ENCODE results near the gene RAB3A.
"Not testable (repeated sequence)": the region's sequence is repeated elsewhere in the genome, so short reads cannot be mapped to it uniquely, and the experiment has no call there.

Gene RAB3A

GRCh38 chr19:18223860-18224524 is 20.1 kb upstream of the RAB3A start:
- peak in 1 of 2 donors; percentile 51 for DNase-seq (ENCODE audit: low read depth in 2 of 2)

GRCh38 chr19:18221815-18222725 is 18.2 kb upstream of the RAB3A start:
- DNase-seq (ENCODE audit: low read depth in 2 of 2) = no peak

GRCh38 chr19:18220632-18221275 is 16.9 kb upstream of the RAB3A start:
- no peak for DNase-seq (ENCODE audit: low read depth in 2 of 2)

GRCh38 chr19:18219911-18220631 is 16.2 kb upstream of the RAB3A start:
- DNase-seq (ENCODE audit: low read depth in 2 of 2) = no peak

- no peak for DNase-seq (ENCODE audit: low read depth in 2 of 2)
Observed at GRCh38 chr19:18218600-18218999, 14.8 kb upstream of the RAB3A start.

GRCh38 chr19:18218159-18218558 is 14.3 kb upstream of the RAB3A start:
- no peak for DNase-seq (ENCODE audit: low read depth in 2 of 2)

GRCh38 chr19:18216789-18217188 is 12.9 kb upstream of the RAB3A start:
- DNase-seq (ENCODE audit: low read depth in 2 of 2) = no peak

GRCh38 chr19:18214779-18215433 is 11.1 kb upstream of the RAB3A start:
- DNase-seq (ENCODE audit: low read depth in 2 of 2) = no peak

GRCh38 chr19:18211683-18212082 is 7.8 kb upstream of the RAB3A start:
- no peak for DNase-seq (ENCODE audit: low read depth in 2 of 2)

- not testable (repeated sequence) for DNase-seq (ENCODE audit: low read depth in 2 of 2)
Observed at GRCh38 chr19:18209912-18210311, 6.1 kb upstream of the RAB3A start.

GRCh38 chr19:18208098-18208951 is 4.5 kb upstream of the RAB3A start:
- peak in 1 of 2 donors; percentile 58 for DNase-seq (ENCODE audit: low read depth in 2 of 2)

- DNase-seq (ENCODE audit: low read depth in 2 of 2) = no peak
Observed at GRCh38 chr19:18206018-18206417, 2.2 kb upstream of the RAB3A start.

GRCh38 chr19:18205200-18205892 is 1.5 kb upstream of the RAB3A start:
- peak in 1 of 2 donors; percentile 55 for DNase-seq (ENCODE audit: low read depth in 2 of 2)

GRCh38 chr19:18204394-18205199 is 755 bp upstream of the RAB3A start:
- DNase-seq (ENCODE audit: low read depth in 2 of 2) = no peak

GRCh38 chr19:18203408-18203862 is 407 bp downstream of the RAB3A start:
- DNase-seq (ENCODE audit: low read depth in 2 of 2) = no peak

- DNase-seq (ENCODE audit: low read depth in 2 of 2) = no peak
Observed at GRCh38 chr19:18202778-18203407, 949 bp downstream of the RAB3A start.

- no peak for DNase-seq (ENCODE audit: low read depth in 2 of 2)
Observed at GRCh38 chr19:18202397-18202777, 1.5 kb downstream of the RAB3A start.

GRCh38 chr19:18198374-18198773 is 5.5 kb downstream of the RAB3A start:
- DNase-seq (ENCODE audit: low read depth in 2 of 2) = no peak

All from stimulated activated CD4-positive, alpha-beta T cell treated with anti-CD3 and anti-CD28 coated beads, Interleukin-4, amount 100 ng/mL, for 48 hours (primary cell).